ENCODE results near the gene DLL4.

DNA sequence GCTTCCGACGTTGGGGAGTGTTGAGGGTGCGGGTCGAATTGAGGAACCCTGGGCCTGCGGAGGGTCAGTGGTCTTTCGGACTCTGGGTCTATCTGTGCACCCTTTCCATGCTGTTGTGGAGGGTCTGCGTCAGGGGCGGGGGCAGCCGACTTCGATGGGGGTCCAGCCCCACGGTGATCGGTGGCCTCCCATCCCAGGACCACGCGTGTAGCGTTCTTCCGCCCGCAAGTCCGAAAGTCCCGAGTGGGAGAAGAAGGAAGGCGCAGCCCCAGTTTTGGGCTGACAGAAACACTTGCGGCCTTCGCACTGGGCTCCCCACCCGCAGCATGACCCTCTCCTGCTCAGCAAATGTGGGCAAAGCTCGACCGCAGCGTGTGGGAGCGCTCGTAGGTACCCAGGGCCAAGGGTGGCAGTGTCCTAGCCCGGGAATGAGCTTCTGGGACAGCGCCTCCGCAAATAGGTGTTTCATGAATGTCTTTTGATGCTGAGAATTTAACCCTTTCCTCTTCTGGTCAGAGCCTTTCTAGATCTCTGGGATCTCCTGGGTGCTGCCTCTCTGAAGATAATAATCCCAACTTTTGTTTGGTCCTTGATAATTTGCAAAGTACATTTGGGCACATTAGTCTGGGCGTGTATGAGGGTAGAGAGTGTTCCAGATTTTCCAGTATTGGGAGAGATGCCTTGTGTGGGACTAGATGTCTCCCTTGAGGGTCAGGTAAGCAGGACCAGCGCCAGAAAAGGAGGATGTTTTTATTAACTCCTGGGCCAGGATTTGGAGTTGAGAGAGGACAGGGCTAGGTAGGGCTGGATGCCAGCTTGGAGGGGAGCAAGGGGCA, 2.3 kb upstream of the DLL4 start:
- TF ChIP-seq CTCF (IDR thresholded peaks at IDR 0.05) = no peak
- no peak for TF ChIP-seq POLR2A (IDR thresholded peaks at IDR 0.05)

Measured in breast epithelium (tissue), 3 donors.